ENCODE data around the gene CARNS1.

The CARNS1 gene

GRCh38 chr11:67405688-67406339, 9.7 kb upstream of the CARNS1 start:
- Histone ChIP-seq H3K4me1 (ENCODE audit: control insufficient read depth, insufficient read depth, low read length) (peaks cover 7% of the 10 kb centered on the region), H3K4me3 (ENCODE audit: low read length in 2 of 2) (no peak overlapping the region), H3K27me3 (ENCODE audit: control insufficient read depth in 1 of 2, insufficient read depth in 2 of 2, low read length in 2 of 2) (peaks cover 40 to 56% of the 10 kb centered on the region in 2 donors), H3K9ac (ENCODE audit: low read length in 2 of 2) (no peak overlapping the region), H3K36me3 (ENCODE audit: control insufficient read depth in 2 of 2, insufficient read depth in 2 of 2, low read length in 2 of 2) (no peaks in the 10 kb centered on the region), H3K27ac (ENCODE audit: low read length) (no peak overlapping the region), H3K9me3 (ENCODE audit: control insufficient read depth in 2 of 2, low read length in 2 of 2) (no peaks in the 10 kb centered on the region)

GRCh38 chr11:67406420-67406968, 9.0 kb upstream of the CARNS1 start:
- H3K36me3 ChIP-seq (ENCODE audit: control insufficient read depth in 2 of 2, insufficient read depth in 2 of 2, low read length in 2 of 2), result no peaks in the 10 kb centered on the region
- H3K9ac ChIP-seq (ENCODE audit: low read length in 2 of 2), result no peak overlapping the region
- peaks cover 43 to 63% of the 10 kb centered on the region in 2 donors for H3K27me3 ChIP-seq (ENCODE audit: control insufficient read depth in 1 of 2, insufficient read depth in 2 of 2, low read length in 2 of 2)
- H3K27ac ChIP-seq (ENCODE audit: low read length), result no peak overlapping the region
- H3K4me1 ChIP-seq (ENCODE audit: control insufficient read depth, insufficient read depth, low read length), result peaks cover 4% of the 10 kb centered on the region
- no peaks in the 10 kb centered on the region for H3K9me3 ChIP-seq (ENCODE audit: control insufficient read depth in 2 of 2, low read length in 2 of 2)
- no peak overlapping the region for H3K4me3 ChIP-seq (ENCODE audit: low read length in 2 of 2)

- Histone ChIP-seq H3K4me1 (ENCODE audit: control insufficient read depth, insufficient read depth, low read length) (peaks cover 1% of the 10 kb centered on the region), H3K27me3 (ENCODE audit: control insufficient read depth in 1 of 2, insufficient read depth in 2 of 2, low read length in 2 of 2) (peaks cover 45 to 63% of the 10 kb centered on the region in 2 donors), H3K9ac (ENCODE audit: low read length in 2 of 2) (no peak overlapping the region), H3K9me3 (ENCODE audit: control insufficient read depth in 2 of 2, low read length in 2 of 2) (no peaks in the 10 kb centered on the region), H3K36me3 (ENCODE audit: control insufficient read depth in 2 of 2, insufficient read depth in 2 of 2, low read length in 2 of 2) (no peaks in the 10 kb centered on the region), H3K27ac (ENCODE audit: low read length) (no peak overlapping the region), H3K4me3 (ENCODE audit: low read length in 2 of 2) (no peak overlapping the region)
These were observed 8.3 kb upstream of the CARNS1 start for GRCh38 chr11:67406969-67407687.

GRCh38 chr11:67407688-67408163, 7.8 kb upstream of the CARNS1 start:
- Histone ChIP-seq H3K36me3 (ENCODE audit: control insufficient read depth in 2 of 2, insufficient read depth in 2 of 2, low read length in 2 of 2) (no peaks in the 10 kb centered on the region), H3K27ac (ENCODE audit: low read length) (no peak overlapping the region)

GRCh38 chr11:67408437-67409200, 6.9 kb upstream of the CARNS1 start:
- no peak overlapping the region for H3K27ac ChIP-seq (ENCODE audit: low read length)
- no peaks in the 10 kb centered on the region for H3K4me1 ChIP-seq (ENCODE audit: control insufficient read depth, insufficient read depth, low read length)
- H3K9me3 ChIP-seq (ENCODE audit: control insufficient read depth in 2 of 2, low read length in 2 of 2), result no peaks in the 10 kb centered on the region
- H3K27me3 ChIP-seq (ENCODE audit: control insufficient read depth in 1 of 2, insufficient read depth in 2 of 2, low read length in 2 of 2), result peaks cover 47 to 63% of the 10 kb centered on the region in 2 donors
- H3K4me3 ChIP-seq (ENCODE audit: low read length in 2 of 2), result no peak overlapping the region
- H3K9ac ChIP-seq (ENCODE audit: low read length in 2 of 2), result no peak overlapping the region
- no peaks in the 10 kb centered on the region for H3K36me3 ChIP-seq (ENCODE audit: control insufficient read depth in 2 of 2, insufficient read depth in 2 of 2, low read length in 2 of 2)

More at GRCh38 chr11:67407688-67408163, 7.8 kb upstream of the CARNS1 start:
- no peak overlapping the region for H3K4me3 ChIP-seq (ENCODE audit: low read length in 2 of 2)
- H3K27me3 ChIP-seq (ENCODE audit: control insufficient read depth in 1 of 2, insufficient read depth in 2 of 2, low read length in 2 of 2), result peaks cover 45 to 63% of the 10 kb centered on the region in 2 donors
- no peak overlapping the region for H3K9ac ChIP-seq (ENCODE audit: low read length in 2 of 2)
- H3K4me1 ChIP-seq (ENCODE audit: control insufficient read depth, insufficient read depth, low read length), result no peaks in the 10 kb centered on the region
- no peaks in the 10 kb centered on the region for H3K9me3 ChIP-seq (ENCODE audit: control insufficient read depth in 2 of 2, low read length in 2 of 2)

GRCh38 chr11:67409261-67409666, 6.2 kb upstream of the CARNS1 start:
- no peaks in the 10 kb centered on the region for H3K36me3 ChIP-seq (ENCODE audit: control insufficient read depth in 2 of 2, insufficient read depth in 2 of 2, low read length in 2 of 2)
- H3K27me3 ChIP-seq (ENCODE audit: control insufficient read depth in 1 of 2, insufficient read depth in 2 of 2, low read length in 2 of 2), result peaks cover 47 to 63% of the 10 kb centered on the region in 2 donors
- H3K9me3 ChIP-seq (ENCODE audit: control insufficient read depth in 2 of 2, low read length in 2 of 2), result no peaks in the 10 kb centered on the region
- H3K4me1 ChIP-seq (ENCODE audit: control insufficient read depth, insufficient read depth, low read length), result no peaks in the 10 kb centered on the region
- no peak overlapping the region for H3K27ac ChIP-seq (ENCODE audit: low read length)
- H3K9ac ChIP-seq (ENCODE audit: low read length in 2 of 2), result no peak overlapping the region
- H3K4me3 ChIP-seq (ENCODE audit: low read length in 2 of 2), result no peak overlapping the region

- no peak overlapping the region for H3K4me3 ChIP-seq (ENCODE audit: low read length in 2 of 2)
- peaks cover 45 to 60% of the 10 kb centered on the region in 2 donors for H3K27me3 ChIP-seq (ENCODE audit: control insufficient read depth in 1 of 2, insufficient read depth in 2 of 2, low read length in 2 of 2)
- no peaks in the 10 kb centered on the region for H3K9me3 ChIP-seq (ENCODE audit: control insufficient read depth in 2 of 2, low read length in 2 of 2)
- H3K4me1 ChIP-seq (ENCODE audit: control insufficient read depth, insufficient read depth, low read length), result no peaks in the 10 kb centered on the region
- no peak overlapping the region for H3K27ac ChIP-seq (ENCODE audit: low read length)
- no peak overlapping the region for H3K9ac ChIP-seq (ENCODE audit: low read length in 2 of 2)
- no peaks in the 10 kb centered on the region for H3K36me3 ChIP-seq (ENCODE audit: control insufficient read depth in 2 of 2, insufficient read depth in 2 of 2, low read length in 2 of 2)
These were observed 5.6 kb upstream of the CARNS1 start for GRCh38 chr11:67409781-67410368.

GRCh38 chr11:67410369-67410831, 5.1 kb upstream of the CARNS1 start:
- no peak overlapping the region for H3K9ac ChIP-seq (ENCODE audit: low read length in 2 of 2)
- H3K9me3 ChIP-seq (ENCODE audit: control insufficient read depth in 2 of 2, low read length in 2 of 2), result no peaks in the 10 kb centered on the region
- H3K27me3 ChIP-seq (ENCODE audit: control insufficient read depth in 1 of 2, insufficient read depth in 2 of 2, low read length in 2 of 2), result peaks cover 42 to 56% of the 10 kb centered on the region in 2 donors
- no peaks in the 10 kb centered on the region for H3K4me1 ChIP-seq (ENCODE audit: control insufficient read depth, insufficient read depth, low read length)
- no peaks in the 10 kb centered on the region for H3K36me3 ChIP-seq (ENCODE audit: control insufficient read depth in 2 of 2, insufficient read depth in 2 of 2, low read length in 2 of 2)
- no peak overlapping the region for H3K4me3 ChIP-seq (ENCODE audit: low read length in 2 of 2)
- no peak overlapping the region for H3K27ac ChIP-seq (ENCODE audit: low read length)

- Histone ChIP-seq H3K9me3 (ENCODE audit: control insufficient read depth in 2 of 2, low read length in 2 of 2) (no peaks in the 10 kb centered on the region), H3K27ac (ENCODE audit: low read length) (no peak overlapping the region), H3K9ac (ENCODE audit: low read length in 2 of 2) (no peak overlapping the region), H3K4me3 (ENCODE audit: low read length in 2 of 2) (no peak overlapping the region), H3K27me3 (ENCODE audit: control insufficient read depth in 1 of 2, insufficient read depth in 2 of 2, low read length in 2 of 2) (peaks cover 36 to 51% of the 10 kb centered on the region in 2 donors), H3K4me1 (ENCODE audit: control insufficient read depth, insufficient read depth, low read length) (peaks cover 4% of the 10 kb centered on the region), H3K36me3 (ENCODE audit: control insufficient read depth in 2 of 2, insufficient read depth in 2 of 2, low read length in 2 of 2) (no peaks in the 10 kb centered on the region)
These were observed 4.3 kb upstream of the CARNS1 start for GRCh38 chr11:67410984-67411784.
